ENCODE measurements around the gene NUAK2.

Gene NUAK2

DNA sequence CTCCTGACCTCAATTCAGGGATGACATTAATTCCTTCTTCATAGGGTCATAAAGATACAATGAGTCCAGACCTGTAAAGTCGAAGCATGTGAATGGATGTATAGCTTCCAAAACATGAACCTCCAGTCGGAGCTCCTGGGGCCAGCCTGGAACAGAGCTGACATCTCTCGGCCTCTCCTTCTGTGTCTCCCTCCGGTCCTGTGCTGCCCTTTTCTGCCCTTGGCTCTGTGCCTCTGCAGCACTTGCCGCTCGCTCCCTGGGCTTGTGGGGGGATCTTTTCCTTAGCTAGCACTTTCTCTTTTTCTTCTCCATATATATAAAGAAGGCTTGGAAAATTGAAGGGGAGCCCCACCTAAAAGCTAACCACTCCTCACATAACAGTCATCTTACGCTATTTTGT, 51.3 kb downstream of the NUAK2 start:
- no peak for TF ChIP-seq EZH2phosphoT487 (conservative IDR thresholded peaks at IDR 0.05; ENCODE audit: low read length)
- TF ChIP-seq CTCF (IDR thresholded peaks at IDR 0.05; ENCODE audit: insufficient read depth, low read length, poor library complexity, severe bottlenecking) = no peak
- no peak overlapping the region for H2AFZ ChIP-seq (ENCODE audit: low read depth, low read length, severe bottlenecking)
- peaks cover 7% of the 10 kb centered on the region; the same call in 1 of the 2 replicates for H3F3A ChIP-seq (ENCODE audit: insufficient read depth)
- no peaks in the 10 kb centered on the region for H3K79me2 ChIP-seq (ENCODE audit: insufficient read depth, low read length)
- H3K9me3 ChIP-seq (ENCODE audit: insufficient read depth, low read length) = no peaks in the 10 kb centered on the region
- no peak overlapping the region for H3K4me2 ChIP-seq (ENCODE audit: low read depth, low read length, poor library complexity, severe bottlenecking)
- no peaks in the 10 kb centered on the region for H3K9me2 ChIP-seq (replicated peaks; ENCODE audit: insufficient read depth, low read length)
- no peaks in the 10 kb centered on the region for H3K27me3 ChIP-seq (ENCODE audit: low read length)
- no peaks in the 10 kb centered on the region for H4K20me1 ChIP-seq (ENCODE audit: low read depth, low read length)
- H3K27ac ChIP-seq (ENCODE audit: low read depth, low read length) = no peak overlapping the region
- no peak overlapping the region for H3K9ac ChIP-seq (ENCODE audit: low read length)
- H3K36me3 ChIP-seq (ENCODE audit: low read length) = no peaks in the 10 kb centered on the region
- no peak overlapping the region for H3K4me3 ChIP-seq (ENCODE audit: insufficient read depth, low read length, poor library complexity, severe bottlenecking)

DNA sequence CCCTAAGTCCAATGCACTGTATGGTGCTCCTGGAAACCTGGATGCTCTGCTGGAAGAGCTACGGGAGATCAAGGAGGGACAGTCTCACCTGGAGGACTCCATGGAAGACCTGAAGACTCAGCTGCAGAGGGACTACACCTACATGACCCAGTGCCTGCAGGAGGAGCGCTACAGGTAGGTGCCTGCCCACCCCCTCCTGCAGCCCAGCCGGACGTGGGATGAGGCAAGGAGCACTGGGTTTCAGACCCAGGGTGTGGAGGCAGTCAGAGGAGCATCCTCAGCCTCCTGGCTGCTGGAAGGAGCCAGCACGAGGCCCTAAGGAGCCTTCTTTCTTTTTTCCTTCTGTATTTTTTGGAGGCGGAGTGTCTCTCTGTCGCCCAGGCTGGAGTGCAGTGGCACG, 51.8 kb downstream of the NUAK2 start:
- Histone ChIP-seq H3K79me2 (ENCODE audit: insufficient read depth, low read length) (no peaks in the 10 kb centered on the region), H3K9ac (ENCODE audit: low read length) (no peak overlapping the region), H3K9me2 (replicated peaks; ENCODE audit: insufficient read depth, low read length) (no peaks in the 10 kb centered on the region), H2AFZ (ENCODE audit: low read depth, low read length, severe bottlenecking) (no peak overlapping the region), H3K4me3 (ENCODE audit: insufficient read depth, low read length, poor library complexity, severe bottlenecking) (no peak overlapping the region), H3K9me3 (ENCODE audit: insufficient read depth, low read length) (no peaks in the 10 kb centered on the region), H4K20me1 (ENCODE audit: low read depth, low read length) (no peaks in the 10 kb centered on the region), H3K27me3 (ENCODE audit: low read length) (no peaks in the 10 kb centered on the region), H3K36me3 (ENCODE audit: low read length) (no peaks in the 10 kb centered on the region), H3K4me2 (ENCODE audit: low read depth, low read length, poor library complexity, severe bottlenecking) (no peak overlapping the region), H3K27ac (ENCODE audit: low read depth, low read length) (no peak overlapping the region), H3F3A (ENCODE audit: insufficient read depth) (peaks cover 7% of the 10 kb centered on the region; the same call in 1 of the 2 replicates)
- TF ChIP-seq CTCF (IDR thresholded peaks at IDR 0.05; ENCODE audit: insufficient read depth, low read length, poor library complexity, severe bottlenecking) (no peak), EZH2phosphoT487 (conservative IDR thresholded peaks at IDR 0.05; ENCODE audit: low read length) (no peak)

- Histone ChIP-seq H3K27me3 (ENCODE audit: low read length) (no peaks in the 10 kb centered on the region), H3F3A (ENCODE audit: insufficient read depth) (peaks cover 3% of the 10 kb centered on the region; the same call in 1 of the 2 replicates), H3K9ac (ENCODE audit: low read length) (no peak overlapping the region), H3K9me3 (ENCODE audit: insufficient read depth, low read length) (no peaks in the 10 kb centered on the region), H3K4me2 (ENCODE audit: low read depth, low read length, poor library complexity, severe bottlenecking) (no peak overlapping the region), H4K20me1 (ENCODE audit: low read depth, low read length) (no peaks in the 10 kb centered on the region), H3K79me2 (ENCODE audit: insufficient read depth, low read length) (no peaks in the 10 kb centered on the region), H3K4me3 (ENCODE audit: insufficient read depth, low read length, poor library complexity, severe bottlenecking) (no peak overlapping the region), H3K27ac (ENCODE audit: low read depth, low read length) (no peak overlapping the region), H3K9me2 (replicated peaks; ENCODE audit: insufficient read depth, low read length) (no peaks in the 10 kb centered on the region), H3K36me3 (ENCODE audit: low read length) (no peaks in the 10 kb centered on the region), H2AFZ (ENCODE audit: low read depth, low read length, severe bottlenecking) (no peak overlapping the region)
- TF ChIP-seq CTCF (IDR thresholded peaks at IDR 0.05; ENCODE audit: insufficient read depth, low read length, poor library complexity, severe bottlenecking) = no peak
- no peak for TF ChIP-seq EZH2phosphoT487 (conservative IDR thresholded peaks at IDR 0.05; ENCODE audit: low read length)
Measured at GRCh38 chr1:205268846-205269680, 52.5 kb downstream of the NUAK2 start.

Measured in SU-DHL-6 (cell line).